ENCODE results near the gene TMEM37. TPM values are rescaled to one million over a fixed set of nuclear protein-coding genes. Genes with fewer than 3 reads are reported as not detected.

The TMEM37 gene
- total and polyA plus RNA-seq, 8 donors: 15.3 to 31.2 (median 28.0) TPM

- Histone ChIP-seq H3K36me3 (no peaks in the 10 kb centered on the region), H3K9me3 (no peaks in the 10 kb centered on the region), H3K27me3 (no peaks in the 10 kb centered on the region), H3K27ac (peak overlapping the region; percentile 29 to 65), H3K4me3 (no peak overlapping the region), H3K4me1 (peaks cover 12 to 17% of the 10 kb centered on the region in 2 donors)
- ATAC-seq: peak; percentile 75
- DNase-seq: peak in 3 of 4 donors; percentile 67 to 75 (median 74)
- intact Hi-C loops (cut with DNase I): no loop called here
- no peak for TF ChIP-seq CTCF (IDR thresholded peaks at IDR 0.05)
These were observed 56.0 kb downstream of the TMEM37 start for GRCh38 chr2:119487434-119488244.

Other genes with a start within 250 kb of the TMEM37 start
- gene STEAP3, start 208.0 kb upstream of the TMEM37 start, total RNA-seq: 10 to 100 TPM; 40.4 to 43.8 TPM
- 1 to 10 TPM; 1.7 to 4.2 (median 2.8) TPM for gene STEAP3, start 208.0 kb upstream of the TMEM37 start, polyA plus RNA-seq (ENCODE audit: insufficient read length in 6 of 6)
- gene C2orf76, start 65.0 kb upstream of the TMEM37 start, total RNA-seq: 10 to 100 TPM; 11.0 TPM
- gene C2orf76, start 65.0 kb upstream of the TMEM37 start, polyA plus RNA-seq (ENCODE audit: insufficient read length in 6 of 6): 10 to 100 TPM; 15.9 to 17.1 (median 16.2) TPM
- gene DBI, start 64.9 kb upstream of the TMEM37 start, total RNA-seq: 100 to 1,000 TPM; 172 to 175 TPM
- gene DBI, start 64.9 kb upstream of the TMEM37 start, polyA plus RNA-seq (ENCODE audit: insufficient read length in 6 of 6): 100 to 1,000 TPM; 125 to 185 (median 152) TPM
- 10 to 100 TPM; 10.1 to 13.7 TPM for gene SCTR, start 92.6 kb downstream of the TMEM37 start, total RNA-seq
- 1 to 10 TPM; 2.2 to 9.8 (median 7.0) TPM for gene SCTR, start 92.6 kb downstream of the TMEM37 start, polyA plus RNA-seq (ENCODE audit: insufficient read length in 6 of 6)
- gene CFAP221, start 112.6 kb downstream of the TMEM37 start, total RNA-seq: 10 to 100 TPM; 20.0 to 20.8 TPM
- 10 to 100 TPM; 10.6 to 18.0 (median 16.5) TPM for gene CFAP221, start 112.6 kb downstream of the TMEM37 start, polyA plus RNA-seq (ENCODE audit: insufficient read length in 6 of 6)
- 1 to 10 TPM; 7.5 to 9.7 TPM for gene TMEM177, start 247.3 kb downstream of the TMEM37 start, total RNA-seq
- gene TMEM177, start 247.3 kb downstream of the TMEM37 start, polyA plus RNA-seq (ENCODE audit: insufficient read length in 6 of 6): 10 to 100 TPM; 12.3 to 15.3 (median 14.1) TPM